HG03460 (cell line): ENCODE measurements around the gene LZTS2.

ENCODE experiments used
- ATAC-seq: cut with Tn5 transposase; IDR thresholded peaks from one replicate; pipeline ENCODE4 v1.9.1; 2021; ENCODE audit not compliant: unreplicated experiment

Gene LZTS2

DNA sequence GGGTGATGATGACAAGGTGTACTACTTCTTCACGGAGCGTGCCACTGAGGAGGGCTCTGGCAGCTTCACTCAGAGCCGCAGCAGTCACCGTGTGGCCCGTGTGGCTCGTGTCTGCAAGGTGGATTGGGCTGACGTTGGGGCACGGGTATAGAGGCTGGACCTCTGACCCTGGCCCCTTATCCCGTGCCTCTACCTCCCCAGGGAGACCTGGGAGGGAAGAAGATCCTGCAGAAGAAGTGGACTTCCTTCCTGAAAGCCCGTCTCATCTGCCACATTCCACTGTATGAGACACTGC, 20.8 kb upstream of the LZTS2 start:
- no peak for ATAC-seq

DNA sequence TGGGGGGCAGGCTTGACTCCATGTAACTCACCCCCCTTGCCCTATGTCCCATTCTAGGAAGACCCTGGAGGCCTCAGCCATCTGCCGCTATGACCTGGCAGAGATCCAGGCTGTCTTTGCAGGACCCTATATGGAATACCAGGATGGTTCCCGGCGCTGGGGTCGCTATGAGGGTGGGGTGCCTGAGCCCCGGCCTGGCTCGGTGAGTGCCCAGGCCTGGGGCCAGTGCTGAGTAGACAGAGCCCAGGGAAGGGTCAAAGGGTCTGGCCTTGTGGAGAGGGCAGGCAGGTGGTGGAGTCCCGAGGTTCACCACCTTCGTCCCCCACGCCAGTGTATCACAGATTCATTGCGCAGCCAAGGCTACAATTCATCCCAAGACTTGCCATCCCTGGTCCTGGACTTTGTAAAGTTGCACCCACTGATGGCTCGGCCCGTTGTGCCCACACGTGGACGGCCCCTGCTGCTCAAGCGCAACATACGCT, 19.8 kb upstream of the LZTS2 start:
- ATAC-seq, result no peak

DNA sequence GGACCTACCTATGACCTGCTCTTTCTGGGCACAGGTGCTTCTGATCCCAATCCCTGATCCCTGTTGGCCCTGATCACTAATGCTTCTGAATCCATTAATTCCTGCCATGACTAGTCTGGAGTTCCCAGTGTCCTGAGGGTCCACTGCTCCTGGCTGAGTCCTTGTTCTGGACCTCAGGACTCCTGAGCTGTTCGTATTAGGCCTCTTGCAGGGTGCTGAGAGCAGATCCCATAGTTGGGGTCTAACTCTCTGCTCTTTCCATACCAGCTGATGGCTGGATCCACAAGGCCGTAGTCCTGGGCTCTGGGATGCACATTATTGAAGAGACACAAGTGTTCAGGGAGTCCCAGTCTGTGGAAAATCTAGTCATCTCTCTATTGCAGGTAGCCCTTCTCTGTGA, 19.3 kb upstream of the LZTS2 start:
- ATAC-seq, result no peak

DNA sequence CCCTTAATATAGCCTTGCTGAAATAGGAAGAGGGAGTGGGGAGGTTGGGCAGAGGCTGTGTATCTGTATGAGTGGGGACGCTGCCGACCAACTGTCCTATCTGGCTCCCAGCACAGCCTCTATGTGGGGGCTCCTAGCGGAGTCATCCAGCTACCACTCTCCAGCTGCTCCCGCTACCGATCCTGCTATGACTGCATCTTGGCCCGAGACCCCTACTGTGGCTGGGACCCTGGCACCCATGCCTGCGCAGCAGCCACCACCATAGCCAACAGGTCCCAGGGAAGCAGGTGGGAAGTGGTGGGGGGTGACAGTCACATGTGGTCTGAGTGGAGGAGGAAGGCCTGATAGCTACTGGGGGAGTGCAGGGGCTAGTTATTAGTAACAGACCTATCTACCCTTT, 18.9 kb upstream of the LZTS2 start:
- no peak for ATAC-seq

DNA sequence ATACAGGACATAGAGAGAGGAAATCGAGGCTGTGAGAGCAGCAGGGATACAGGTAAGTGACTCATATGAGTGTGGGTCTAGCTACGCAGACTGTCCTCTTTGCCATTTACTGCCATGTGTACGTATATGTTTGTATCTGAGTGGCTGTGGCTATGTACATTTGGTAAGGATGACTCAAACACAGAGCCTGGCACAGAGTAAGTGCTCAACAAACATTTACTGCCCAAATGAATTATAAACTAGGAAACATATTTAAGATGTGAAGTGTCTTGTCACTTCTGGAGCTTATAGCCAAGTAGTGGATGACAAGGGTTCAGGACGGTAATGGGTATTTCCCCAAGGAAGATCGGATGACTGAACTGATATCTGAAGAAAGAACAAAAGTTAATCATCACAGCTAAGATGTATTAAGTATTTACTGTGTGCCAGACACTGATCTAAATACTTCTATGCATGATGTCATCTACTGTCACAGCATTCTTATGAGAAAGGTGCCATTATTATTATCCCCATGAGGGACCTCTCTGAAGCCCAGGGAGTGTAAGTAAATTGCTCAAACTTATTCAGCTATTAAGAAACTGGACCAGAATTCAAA, 18.3 kb upstream of the LZTS2 start:
- ATAC-seq, result no peak

DNA sequence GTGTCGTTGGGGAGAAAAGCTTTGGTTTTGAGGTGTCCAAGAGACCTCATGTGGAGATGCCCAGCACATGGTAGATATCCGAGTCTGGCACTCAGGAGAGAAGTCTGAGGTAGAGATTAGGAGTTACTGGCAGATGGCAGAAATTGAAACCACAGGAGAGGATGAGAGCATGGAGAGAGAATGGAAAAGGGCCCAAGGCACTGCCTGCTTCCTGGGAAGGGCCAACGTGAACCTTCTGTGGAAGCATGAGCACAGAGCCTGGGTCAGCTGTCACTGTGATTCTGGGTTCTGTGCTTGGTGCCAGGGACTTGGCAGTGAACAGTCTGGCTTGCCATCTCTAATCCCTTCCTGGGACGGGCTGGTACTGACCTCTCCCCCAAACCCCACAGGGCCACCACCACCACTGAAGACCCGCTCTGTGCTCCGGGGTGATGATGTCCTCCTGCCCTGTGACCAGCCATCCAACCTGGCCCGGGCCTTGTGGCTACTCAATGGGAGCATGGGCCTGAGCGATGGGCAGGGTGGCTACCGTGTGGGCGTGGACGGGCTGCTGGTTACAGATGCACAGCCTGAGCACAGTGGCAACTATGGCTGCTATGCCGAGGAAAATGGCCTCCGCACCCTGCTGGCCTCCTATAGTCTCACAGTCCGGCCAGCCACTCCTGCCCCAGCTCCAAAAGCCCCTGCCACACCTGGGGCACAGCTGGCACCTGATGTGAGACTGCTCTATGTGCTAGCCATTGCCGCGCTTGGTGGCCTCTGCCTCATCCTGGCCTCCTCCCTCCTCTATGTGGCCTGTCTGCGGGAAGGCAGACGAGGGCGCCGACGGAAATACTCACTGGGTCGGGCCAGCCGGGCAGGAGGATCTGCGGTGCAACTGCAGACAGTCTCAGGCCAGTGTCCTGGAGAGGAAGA, 16.4 kb upstream of the LZTS2 start:
- no peak for ATAC-seq

DNA sequence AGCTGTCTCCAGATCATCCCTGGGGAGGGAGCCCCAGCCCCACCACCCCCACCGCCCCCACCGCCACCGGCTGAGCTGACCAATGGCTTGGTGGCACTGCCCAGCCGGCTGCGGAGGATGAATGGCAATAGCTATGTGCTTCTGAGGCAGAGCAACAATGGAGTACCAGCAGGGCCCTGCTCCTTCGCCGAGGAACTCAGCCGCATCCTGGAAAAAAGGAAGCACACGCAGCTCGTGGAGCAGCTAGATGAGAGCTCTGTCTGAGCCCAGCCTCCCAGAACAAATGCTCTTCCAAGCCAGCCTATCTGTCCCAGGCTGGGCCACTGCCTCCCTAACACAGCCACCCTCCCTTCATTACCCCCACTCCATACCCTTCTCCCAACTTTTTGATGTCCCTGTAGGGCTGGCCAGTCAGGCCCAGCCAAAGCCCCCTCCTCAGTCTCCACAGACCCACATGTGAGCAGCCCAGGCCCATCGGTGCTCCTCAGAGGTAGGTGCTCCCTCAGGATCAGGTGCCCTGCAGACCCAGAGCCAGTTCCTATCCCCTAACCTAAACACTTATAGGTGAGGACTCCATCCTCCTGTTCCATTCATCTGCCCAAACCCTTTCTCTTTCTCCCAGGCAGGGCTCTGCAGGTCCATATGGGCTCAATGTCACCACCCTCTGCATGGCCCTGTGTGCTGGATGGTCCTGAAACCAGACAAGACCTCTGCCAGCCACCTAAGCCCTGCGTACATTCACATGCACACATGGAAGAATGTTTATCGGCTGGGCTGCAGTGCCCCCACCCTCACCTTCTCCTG, 15.5 kb upstream of the LZTS2 start:
- ATAC-seq, result no peak

DNA sequence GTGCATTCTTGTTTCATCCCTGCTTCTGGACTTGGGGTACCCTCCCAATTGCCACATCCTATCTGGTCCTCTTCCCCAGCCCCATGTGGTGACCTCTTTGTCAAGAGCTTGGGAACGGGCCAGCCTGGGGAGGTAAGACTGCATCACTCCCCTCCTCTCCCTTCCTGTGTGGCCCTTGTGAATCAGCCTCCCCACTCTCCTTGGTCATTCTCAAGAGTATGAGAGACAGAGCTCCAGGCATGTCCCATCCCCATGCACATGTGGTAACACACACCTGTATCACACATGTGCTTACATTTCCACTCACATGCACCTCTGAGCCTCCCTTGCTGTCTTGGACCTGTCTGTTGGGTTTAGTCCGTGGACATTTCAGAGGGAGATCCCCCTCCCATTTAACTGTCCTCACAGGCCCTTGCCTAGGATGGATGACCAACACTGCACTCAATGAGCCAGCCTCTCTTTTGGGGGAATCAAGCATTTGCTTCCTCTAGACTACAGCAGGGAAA, 14.9 kb upstream of the LZTS2 start:
- ATAC-seq, result no peak

DNA sequence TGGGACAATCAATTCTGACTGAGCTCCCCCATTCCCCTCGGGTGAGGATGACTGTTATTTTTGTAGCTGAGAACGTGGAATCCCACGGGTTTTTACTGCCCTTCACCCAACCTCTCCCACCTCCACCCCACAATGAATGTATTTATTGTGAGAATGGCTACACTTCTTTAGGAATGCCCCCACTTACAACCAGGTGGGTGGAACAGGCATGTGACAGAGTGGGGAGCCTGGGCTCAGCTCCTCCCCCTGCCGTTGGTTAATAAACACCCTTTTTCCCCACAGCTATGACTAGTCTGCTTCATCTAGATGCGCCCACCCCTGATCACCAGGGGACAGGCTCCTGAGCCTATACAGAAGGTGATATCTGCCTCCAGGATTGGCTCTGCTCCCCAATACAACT, 14.3 kb upstream of the LZTS2 start:
- no peak for ATAC-seq

DNA sequence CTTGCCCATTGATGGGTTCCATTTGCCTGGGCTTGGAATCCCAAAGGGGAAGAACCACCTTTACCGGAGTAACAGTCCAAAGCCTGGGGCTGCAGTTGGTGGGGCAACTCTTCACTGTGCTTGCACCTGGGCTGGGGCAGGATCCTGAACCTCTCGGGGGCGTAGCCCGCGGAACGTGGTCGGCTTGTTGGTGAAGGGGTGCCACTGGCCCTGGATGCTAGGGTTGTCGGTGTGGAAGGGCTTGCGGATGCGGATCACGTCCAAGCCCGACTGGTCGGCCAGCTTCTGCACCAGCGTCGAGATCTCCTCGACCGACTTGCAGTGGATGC, 13.0 kb upstream of the LZTS2 start:
- no peak for ATAC-seq

DNA sequence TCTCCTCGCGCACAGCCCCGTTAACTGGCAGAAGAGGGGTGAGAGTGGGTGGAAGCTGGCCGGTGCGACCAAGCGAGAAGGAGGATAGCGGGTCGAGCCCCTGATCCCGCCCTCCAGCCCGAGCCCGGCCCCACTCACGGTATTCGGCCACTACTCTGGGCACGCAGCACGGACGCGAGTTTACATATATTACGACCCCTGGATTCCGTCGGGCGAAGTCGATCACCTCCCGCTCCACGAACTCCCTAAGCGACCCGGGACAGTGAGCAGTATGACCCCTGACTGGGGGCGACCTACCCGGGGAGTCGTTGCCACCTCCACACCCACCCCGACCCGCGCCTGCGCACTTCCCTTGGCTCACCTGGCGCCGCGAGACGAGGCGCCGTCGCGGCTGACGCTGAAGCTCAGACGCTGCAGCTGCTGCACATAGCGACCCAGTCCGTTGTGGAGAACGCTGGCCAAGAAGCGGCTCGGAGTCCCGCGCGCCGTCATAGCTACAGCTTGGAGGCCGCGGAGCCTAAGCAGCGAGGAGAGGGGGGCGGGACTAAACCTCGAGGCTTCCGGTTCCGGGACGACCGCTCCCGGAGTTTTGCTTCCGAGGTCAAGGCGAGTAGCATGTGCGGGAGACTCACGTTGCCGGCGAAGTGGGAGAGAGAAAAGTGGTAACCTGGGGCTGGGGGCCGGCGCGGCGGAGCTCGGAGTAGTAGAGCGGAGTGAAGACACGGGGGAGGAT, 12.5 kb upstream of the LZTS2 start, which contains the start of the genes MRPL43 and TWNK:
Gene MRPL43 (minus strand): TSS at position 546 of the 733 bp plus-strand sequence. CDS start 54 bp downstream, at position 492.
Gene TWNK (plus strand): TSS at position 592 of the 733 bp plus-strand sequence. CDS start 668 bp downstream, outside the sequence.
- ATAC-seq, result peak; percentile 80

DNA sequence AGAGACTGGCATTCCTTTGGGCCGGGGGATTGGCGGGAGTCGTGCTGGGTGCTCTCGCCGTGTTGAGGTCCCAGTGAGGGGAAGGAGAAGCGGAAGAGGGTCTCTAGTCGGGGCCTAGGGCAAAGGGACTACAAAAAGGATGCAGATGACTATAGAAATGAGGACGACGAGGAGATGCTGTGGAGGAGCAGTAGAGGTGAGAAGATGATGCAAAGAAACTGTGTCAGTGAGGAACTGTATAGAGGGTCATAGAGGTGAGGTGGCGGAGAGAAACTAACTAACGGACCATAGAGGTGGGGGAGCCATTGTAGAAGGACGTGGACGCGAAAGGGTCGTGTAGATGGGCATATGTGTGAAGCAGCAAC, 11.9 kb upstream of the LZTS2 start:
- ATAC-seq, result no peak

DNA sequence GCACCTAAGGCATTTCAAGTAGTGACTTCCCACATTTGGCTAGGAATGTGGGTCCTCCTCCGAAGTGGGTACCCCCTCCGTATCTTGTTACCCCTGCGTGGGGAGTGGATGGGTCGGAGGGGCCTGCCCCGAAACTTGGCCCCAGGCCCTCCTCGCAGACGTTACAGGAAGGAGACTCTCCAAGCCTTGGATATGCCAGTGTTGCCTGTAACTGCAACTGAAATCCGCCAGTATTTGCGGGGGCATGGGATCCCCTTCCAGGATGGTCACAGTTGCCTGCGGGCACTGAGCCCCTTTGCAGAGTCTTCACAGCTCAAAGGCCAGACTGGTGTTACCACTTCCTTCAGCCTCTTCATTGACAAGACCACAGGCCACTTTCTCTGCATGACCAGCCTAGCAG, 11.4 kb upstream of the LZTS2 start:
- no peak for ATAC-seq

DNA sequence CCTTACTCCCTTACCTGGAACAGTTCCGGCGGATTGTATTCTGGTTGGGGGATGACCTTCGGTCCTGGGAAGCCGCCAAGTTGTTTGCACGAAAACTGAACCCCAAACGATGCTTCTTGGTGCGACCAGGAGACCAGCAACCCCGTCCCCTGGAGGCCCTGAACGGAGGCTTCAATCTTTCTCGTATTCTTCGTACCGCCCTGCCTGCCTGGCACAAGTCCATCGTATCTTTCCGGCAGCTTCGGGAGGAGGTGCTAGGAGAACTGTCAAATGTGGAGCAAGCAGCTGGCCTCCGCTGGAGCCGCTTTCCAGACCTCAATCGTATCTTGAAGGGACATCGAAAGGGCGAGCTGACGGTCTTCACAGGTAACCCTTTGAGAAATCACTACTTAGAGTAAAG, 10.5 kb upstream of the LZTS2 start:
- no peak for ATAC-seq

DNA sequence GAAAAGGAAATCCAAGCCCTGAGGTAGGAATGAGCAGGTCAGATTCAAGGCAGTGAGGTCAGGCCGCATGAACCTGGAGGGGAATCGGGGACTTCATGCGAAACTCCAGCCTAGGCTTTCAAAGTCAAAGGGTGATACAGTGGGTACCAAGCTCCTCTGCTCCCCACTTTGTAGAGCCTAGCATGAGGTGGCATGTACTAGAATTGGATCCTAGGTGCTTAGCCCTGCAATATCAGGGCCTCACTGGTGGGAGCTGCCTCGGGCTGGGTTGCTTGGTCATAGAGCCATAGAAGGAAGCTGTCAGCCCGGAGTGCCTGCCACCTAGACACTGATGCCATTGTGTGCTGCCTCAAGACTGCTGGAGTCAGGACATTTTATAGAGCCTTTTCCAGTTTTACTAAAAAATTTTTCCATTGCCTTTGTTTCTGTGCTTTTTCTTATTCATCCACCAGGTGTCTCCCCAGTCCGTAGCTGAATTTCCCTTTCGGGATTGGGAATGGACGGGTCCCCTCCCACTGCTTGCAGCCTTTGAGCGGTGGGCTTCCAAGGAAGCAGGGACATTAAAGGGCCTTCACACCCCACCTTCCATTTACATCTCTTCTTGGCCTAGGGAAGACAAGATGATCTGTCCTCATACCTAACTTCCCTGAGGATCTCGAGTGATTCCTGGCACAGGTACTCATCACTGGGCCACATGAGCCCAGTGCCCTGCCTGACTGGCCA, 5.5 kb upstream of the LZTS2 start:
- ATAC-seq, result no peak

DNA sequence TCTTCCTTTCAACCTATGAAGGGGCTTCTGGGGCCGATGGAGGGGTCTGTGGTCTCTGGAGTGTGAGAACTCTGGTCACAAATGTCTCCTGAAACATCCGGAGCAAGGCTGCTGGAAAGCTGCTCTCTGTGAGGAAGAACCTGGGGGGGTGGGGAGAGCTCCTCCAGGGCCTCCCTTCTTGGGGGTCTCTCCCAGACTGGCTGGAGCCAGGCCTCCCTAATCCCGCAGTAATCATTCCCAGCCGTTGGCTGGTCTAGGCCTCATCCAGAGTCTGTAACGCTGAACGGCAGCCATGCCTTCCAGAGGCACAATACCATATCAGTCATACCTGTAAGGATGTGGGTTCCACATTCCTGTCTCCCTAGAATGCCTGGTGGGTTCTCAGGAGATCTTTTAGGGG, 4.4 kb upstream of the LZTS2 start:
- ATAC-seq, result no peak

DNA sequence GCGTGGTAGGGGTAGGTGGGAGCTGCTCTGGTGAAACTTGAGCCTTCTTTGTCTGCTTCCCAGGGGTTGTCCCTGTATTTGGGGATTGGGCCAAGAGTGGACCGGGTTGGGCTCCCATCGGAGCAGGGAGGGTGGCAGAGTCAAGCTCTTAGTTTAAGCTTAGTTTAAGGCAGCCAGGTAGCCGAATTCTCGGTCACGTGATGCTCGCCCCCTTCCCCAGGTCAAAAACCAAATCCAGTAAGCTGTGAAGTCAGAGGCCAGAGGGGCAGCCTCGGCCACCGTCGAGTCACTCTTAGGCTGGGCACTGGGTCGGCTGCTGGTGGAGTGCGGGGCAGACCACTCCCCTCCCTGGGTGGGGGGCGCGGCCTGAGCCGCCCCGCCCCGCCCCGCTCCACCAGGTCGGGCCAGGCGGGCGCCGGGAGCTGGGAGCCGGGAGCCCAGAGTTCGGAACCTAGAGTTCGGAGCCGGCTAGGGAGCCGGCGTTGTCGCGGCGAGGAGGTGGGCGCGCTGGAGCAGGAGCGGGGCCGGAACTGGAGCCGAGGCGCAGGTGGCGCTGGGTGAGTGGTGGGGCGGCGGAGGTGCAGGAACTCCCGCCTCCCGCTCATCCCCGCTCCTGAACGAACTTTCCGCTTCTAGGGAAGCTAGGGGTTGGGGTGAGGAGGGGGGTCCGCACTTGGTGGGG, 2.8 kb upstream of the LZTS2 start:
- ATAC-seq, result peak; percentile 28

DNA sequence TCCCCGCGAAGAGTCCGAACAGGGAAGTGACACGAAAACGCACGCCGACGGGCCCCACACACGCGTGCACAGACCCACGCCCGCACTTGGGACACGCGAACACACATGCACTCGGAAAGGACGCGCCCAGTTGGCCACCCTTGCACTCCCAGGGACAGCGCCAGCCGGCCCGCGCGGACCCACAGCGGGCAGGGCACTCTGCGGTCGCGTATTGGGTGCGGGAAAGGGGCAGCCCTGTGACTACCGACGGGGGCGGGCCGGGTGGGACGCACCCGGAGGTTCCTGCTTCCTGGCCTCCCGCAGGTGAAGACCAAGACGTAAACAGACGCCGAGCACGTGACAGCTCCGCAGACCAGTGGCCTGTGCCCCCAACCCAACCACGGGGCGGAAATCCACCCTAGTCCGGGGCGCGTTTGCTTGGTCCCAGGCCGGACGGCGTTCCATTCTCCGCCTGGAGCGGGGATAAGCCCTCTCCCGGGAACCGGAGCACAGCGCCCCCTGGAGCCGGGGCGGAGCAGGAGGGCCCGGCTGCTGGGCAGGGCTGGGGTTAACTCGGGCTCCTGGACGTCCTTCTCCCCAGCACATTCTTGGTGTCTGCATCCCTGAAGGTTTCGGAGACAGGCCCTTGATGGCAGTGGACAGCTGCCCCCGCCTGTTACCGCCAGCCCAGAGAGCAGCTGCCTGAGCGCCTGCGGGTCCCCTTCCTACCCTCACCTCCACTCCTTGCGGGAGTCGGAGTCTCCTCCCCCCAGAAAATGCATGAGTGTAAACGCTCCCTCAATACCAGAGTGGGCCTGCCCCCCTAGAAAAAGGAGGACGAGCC, 2.0 kb upstream of the LZTS2 start:
- ATAC-seq, result peak; percentile 27
